ENCODE measurements around the gene DNAJB14.
A peak's percentile ranks its signal among the peaks of the same experiment; 100 is the strongest.

DNAJB14 gene

GRCh38 chr4:99868126-99868596, 78.3 kb downstream of the DNAJB14 start:
- Mint-ChIP-seq H3K27me3 (no peaks in the 10 kb centered on the region), H3K4me3 (no peak overlapping the region), H3K27ac (peak overlapping the region; percentile 10), H3K4me1 (no peaks in the 10 kb centered on the region), H3K9me3 (no peaks in the 10 kb centered on the region), H3K36me3 (peaks cover 30% of the 10 kb centered on the region)
- DNase-seq (ENCODE audit: low spot score in 2 of 2) (no peak), ATAC-seq (ENCODE audit: low read depth) (no peak)

GRCh38 chr4:99863804-99864203, 82.6 kb downstream of the DNAJB14 start:
- H3K36me3 Mint-ChIP-seq: peaks cover 21% of the 10 kb centered on the region
- peak overlapping the region; percentile 28 for H3K27ac Mint-ChIP-seq
- ATAC-seq (ENCODE audit: low read depth) (no peak), DNase-seq (ENCODE audit: low spot score in 2 of 2) (no peak)
- H3K9me3 Mint-ChIP-seq: no peaks in the 10 kb centered on the region
- no peak overlapping the region for H3K4me3 Mint-ChIP-seq
- H3K27me3 Mint-ChIP-seq: no peaks in the 10 kb centered on the region
- H3K4me1 Mint-ChIP-seq: peaks cover 8% of the 10 kb centered on the region

GRCh38 chr4:99861120-99861905, 85.1 kb downstream of the DNAJB14 start:
- Mint-ChIP-seq H3K4me3 (no peak overlapping the region), H3K27ac (peak overlapping the region; percentile 31), H3K27me3 (no peaks in the 10 kb centered on the region), H3K9me3 (no peaks in the 10 kb centered on the region), H3K36me3 (peaks cover 13% of the 10 kb centered on the region), H3K4me1 (peaks cover 13% of the 10 kb centered on the region)
- ATAC-seq (ENCODE audit: low read depth): no peak
- DNase-seq (ENCODE audit: low spot score in 2 of 2): no peak

- Mint-ChIP-seq H3K9me3 (no peaks in the 10 kb centered on the region), H3K36me3 (peaks cover 15% of the 10 kb centered on the region), H3K27ac (no peak overlapping the region)
These were observed 85.9 kb downstream of the DNAJB14 start for GRCh38 chr4:99860521-99860920.

GRCh38 chr4:99859618-99860017, 86.8 kb downstream of the DNAJB14 start:
- ATAC-seq (ENCODE audit: low read depth) (no peak), DNase-seq (ENCODE audit: low spot score in 2 of 2) (no peak)
- Mint-ChIP-seq H3K27me3 (no peaks in the 10 kb centered on the region), H3K4me1 (peaks cover 27% of the 10 kb centered on the region), H3K9me3 (no peaks in the 10 kb centered on the region), H3K36me3 (peaks cover 19% of the 10 kb centered on the region), H3K27ac (peak overlapping the region; percentile 46), H3K4me3 (no peak overlapping the region)

More at GRCh38 chr4:99860521-99860920, 85.9 kb downstream of the DNAJB14 start:
- Mint-ChIP-seq H3K27me3 (no peaks in the 10 kb centered on the region), H3K4me3 (no peak overlapping the region), H3K4me1 (peaks cover 19% of the 10 kb centered on the region)
- ATAC-seq (ENCODE audit: low read depth) (no peak), DNase-seq (ENCODE audit: low spot score in 2 of 2) (no peak)

GRCh38 chr4:99857307-99857706, 89.1 kb downstream of the DNAJB14 start:
- no peak overlapping the region for H3K4me3 Mint-ChIP-seq
- H3K27me3 Mint-ChIP-seq: no peaks in the 10 kb centered on the region
- H3K27ac Mint-ChIP-seq: peak overlapping the region; percentile 79
- no peaks in the 10 kb centered on the region for H3K9me3 Mint-ChIP-seq
- ATAC-seq (ENCODE audit: low read depth) (no peak), DNase-seq (ENCODE audit: low spot score in 2 of 2) (no peak)
- H3K36me3 Mint-ChIP-seq: peaks cover 23% of the 10 kb centered on the region
- H3K4me1 Mint-ChIP-seq: peaks cover 30% of the 10 kb centered on the region

GRCh38 chr4:99856166-99856565, 90.3 kb downstream of the DNAJB14 start:
- Mint-ChIP-seq H3K36me3 (peaks cover 23% of the 10 kb centered on the region), H3K27me3 (no peaks in the 10 kb centered on the region), H3K9me3 (no peaks in the 10 kb centered on the region), H3K27ac (peak overlapping the region; percentile 79), H3K4me1 (peaks cover 37% of the 10 kb centered on the region), H3K4me3 (no peak overlapping the region)
- DNase-seq (ENCODE audit: low spot score in 2 of 2) (no peak), ATAC-seq (ENCODE audit: low read depth) (no peak)

- ATAC-seq (ENCODE audit: low read depth): peak; percentile 88
- Mint-ChIP-seq H3K27me3 (no peaks in the 10 kb centered on the region), H3K4me1 (peaks cover 42% of the 10 kb centered on the region), H3K36me3 (peaks cover 23% of the 10 kb centered on the region), H3K9me3 (no peaks in the 10 kb centered on the region), H3K27ac (peak overlapping the region; percentile 79), H3K4me3 (no peak overlapping the region)
- DNase-seq (ENCODE audit: low spot score in 2 of 2): peak; percentile 21 to 55
These were observed 90.7 kb downstream of the DNAJB14 start for GRCh38 chr4:99855678-99856077.

- Mint-ChIP-seq H3K36me3 (peaks cover 18% of the 10 kb centered on the region), H3K4me1 (peaks cover 36% of the 10 kb centered on the region), H3K4me3 (no peak overlapping the region), H3K27ac (peak overlapping the region; percentile 48), H3K27me3 (no peaks in the 10 kb centered on the region), H3K9me3 (no peaks in the 10 kb centered on the region)
- ATAC-seq (ENCODE audit: low read depth): no peak
- no peak for DNase-seq (ENCODE audit: low spot score in 2 of 2)
These were observed 92.4 kb downstream of the DNAJB14 start for GRCh38 chr4:99853999-99854398.

GRCh38 chr4:99853190-99853589, 93.2 kb downstream of the DNAJB14 start:
- Mint-ChIP-seq H3K4me1 (peaks cover 40% of the 10 kb centered on the region), H3K36me3 (peaks cover 18% of the 10 kb centered on the region), H3K27ac (peak overlapping the region; percentile 56)

GRCh38 chr4:99852199-99852749, 94.1 kb downstream of the DNAJB14 start:
- H3K9me3 Mint-ChIP-seq: no peaks in the 10 kb centered on the region
- no peaks in the 10 kb centered on the region for H3K27me3 Mint-ChIP-seq
- peaks cover 42% of the 10 kb centered on the region for H3K4me1 Mint-ChIP-seq
- no peak overlapping the region for H3K4me3 Mint-ChIP-seq
- DNase-seq (ENCODE audit: low spot score in 2 of 2) (no peak), ATAC-seq (ENCODE audit: low read depth) (no peak)
- H3K27ac Mint-ChIP-seq: peak overlapping the region; percentile 56
- H3K36me3 Mint-ChIP-seq: peaks cover 18% of the 10 kb centered on the region

More at GRCh38 chr4:99853190-99853589, 93.2 kb downstream of the DNAJB14 start:
- Mint-ChIP-seq H3K9me3 (no peaks in the 10 kb centered on the region), H3K4me3 (no peak overlapping the region), H3K27me3 (no peaks in the 10 kb centered on the region)
- DNase-seq (ENCODE audit: low spot score in 2 of 2) (no peak), ATAC-seq (ENCODE audit: low read depth) (no peak)

- peaks cover 4% of the 10 kb centered on the region for H3K36me3 Mint-ChIP-seq
- no peak for DNase-seq (ENCODE audit: low spot score in 2 of 2)
- no peak for ATAC-seq (ENCODE audit: low read depth)
These were observed 97.8 kb downstream of the DNAJB14 start for GRCh38 chr4:99848591-99849001.

GRCh38 chr4:99847362-99847976, 98.9 kb downstream of the DNAJB14 start:
- Mint-ChIP-seq H3K27ac (peak overlapping the region; percentile 85), H3K4me1 (peaks cover 40% of the 10 kb centered on the region), H3K9me3 (no peaks in the 10 kb centered on the region), H3K27me3 (no peaks in the 10 kb centered on the region), H3K4me3 (peak overlapping the region; percentile 16), H3K36me3 (peaks cover 8% of the 10 kb centered on the region)
- DNase-seq (ENCODE audit: low spot score in 2 of 2): peak; percentile 18 to 55
- peak; percentile 86 for ATAC-seq (ENCODE audit: low read depth)

More at GRCh38 chr4:99848591-99849001, 97.8 kb downstream of the DNAJB14 start:
- Mint-ChIP-seq H3K4me1 (peaks cover 37% of the 10 kb centered on the region), H3K4me3 (no peak overlapping the region), H3K27me3 (no peaks in the 10 kb centered on the region), H3K27ac (peak overlapping the region; percentile 85), H3K9me3 (no peaks in the 10 kb centered on the region)

- no peak for DNase-seq (ENCODE audit: low spot score in 2 of 2)
- Mint-ChIP-seq H3K36me3 (peaks cover 13% of the 10 kb centered on the region), H3K27me3 (no peaks in the 10 kb centered on the region), H3K27ac (peak overlapping the region; percentile 85), H3K4me1 (peaks cover 39% of the 10 kb centered on the region), H3K9me3 (no peaks in the 10 kb centered on the region), H3K4me3 (no peak overlapping the region)
- ATAC-seq (ENCODE audit: low read depth): no peak
These were observed 99.5 kb downstream of the DNAJB14 start for GRCh38 chr4:99846891-99847290.
